HG03354 (cell line): Measurements from ENCODE around the gene YKT6.

Source experiments
- ATAC-seq: cut with Tn5 transposase; IDR thresholded peaks from one replicate; pipeline ENCODE4 v1.9.1; 2021; ENCODE audit warnings: mild to moderate bottlenecking; ENCODE audit not compliant: unreplicated experiment, poor library complexity, severe bottlenecking

Gene YKT6

GRCh38 chr7:44216019-44216418 lies 15.2 kb downstream of the YKT6 start:
- ATAC-seq, result no peak

- no peak for ATAC-seq
Measured at GRCh38 chr7:44216521-44217222, 15.9 kb downstream of the YKT6 start.

- ATAC-seq, result no peak
Measured at GRCh38 chr7:44217223-44217714, 16.5 kb downstream of the YKT6 start.

GRCh38 chr7:44217852-44218402 lies 17.1 kb downstream of the YKT6 start:
- ATAC-seq, result no peak

GRCh38 chr7:44218418-44219201 lies 17.8 kb downstream of the YKT6 start:
- ATAC-seq, result no peak

GRCh38 chr7:44219371-44220045 lies 18.7 kb downstream of the YKT6 start:
- ATAC-seq, result no peak

- no peak for ATAC-seq
Measured at GRCh38 chr7:44220046-44220357, 19.2 kb downstream of the YKT6 start.

- no peak for ATAC-seq
Measured at GRCh38 chr7:44220358-44221112, 19.8 kb downstream of the YKT6 start.

GRCh38 chr7:44221231-44221791 lies 20.5 kb downstream of the YKT6 start:
- no peak for ATAC-seq

GRCh38 chr7:44222074-44222473 lies 21.3 kb downstream of the YKT6 start:
- ATAC-seq, result no peak

GRCh38 chr7:44222776-44223261 lies 22.0 kb downstream of the YKT6 start:
- ATAC-seq, result no peak

- no peak for ATAC-seq
Measured at GRCh38 chr7:44223362-44224079, 22.7 kb downstream of the YKT6 start.

GRCh38 chr7:44224080-44224973 lies 23.5 kb downstream of the YKT6 start:
- ATAC-seq, result no peak

- no peak for ATAC-seq
Measured at GRCh38 chr7:44224974-44225565, 24.3 kb downstream of the YKT6 start.

GRCh38 chr7:44225566-44226395 lies 25.0 kb downstream of the YKT6 start:
- ATAC-seq, result no peak

- ATAC-seq, result no peak
Measured at GRCh38 chr7:44226396-44226753, 25.6 kb downstream of the YKT6 start.

GRCh38 chr7:44227911-44228310 lies 27.1 kb downstream of the YKT6 start:
- no peak for ATAC-seq
